ENCODE measurements around the gene TOM1L2.

TOM1L2 gene

DNA sequence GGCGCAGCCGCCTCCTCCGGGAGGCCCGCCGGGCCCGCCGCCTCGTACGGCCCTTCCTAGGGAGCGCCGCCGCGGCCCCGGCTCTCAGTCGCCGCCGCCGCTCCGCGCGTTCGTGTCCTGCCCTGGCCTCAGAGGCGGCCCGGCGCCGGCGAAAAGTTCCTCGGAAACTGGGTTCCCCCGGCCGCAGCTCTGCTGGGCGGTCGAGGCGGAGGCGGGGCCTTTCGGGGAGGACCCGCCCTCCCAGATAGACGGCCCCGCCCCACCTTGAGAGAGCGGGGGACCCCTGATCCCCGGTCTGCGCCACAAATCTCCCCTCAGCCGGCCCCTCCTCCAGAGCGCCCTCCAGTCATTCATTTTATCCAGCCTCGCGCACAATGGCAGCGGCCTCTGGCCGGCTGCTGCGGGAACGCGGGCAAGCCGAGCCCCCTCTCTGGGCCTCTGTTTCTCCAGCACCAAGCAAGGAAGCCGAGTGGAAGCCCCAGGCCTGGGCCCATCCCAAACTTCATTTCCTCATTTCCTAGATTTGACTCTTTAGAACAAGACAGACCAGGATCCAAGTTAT is 135.3 kb downstream of the TOM1L2 start, which contains the start of gene SREBF1:
Gene SREBF1, minus strand, starts transcription at position 169 of the 562 bp plus-strand sequence. CDS start 169 bp downstream, outside the sequence.
- DNase-seq (ENCODE audit: low read depth in 2 of 2) = peak; percentile 54 to 60
- H3K4me3 ChIP-seq (replicated peaks in 1 of 2; ENCODE audit: low read depth in 2 of 2, low read length in 2 of 2) = peak within 1 kb of the TSS; percentile 74 to 80
- TF ChIP-seq, protein P1, sequence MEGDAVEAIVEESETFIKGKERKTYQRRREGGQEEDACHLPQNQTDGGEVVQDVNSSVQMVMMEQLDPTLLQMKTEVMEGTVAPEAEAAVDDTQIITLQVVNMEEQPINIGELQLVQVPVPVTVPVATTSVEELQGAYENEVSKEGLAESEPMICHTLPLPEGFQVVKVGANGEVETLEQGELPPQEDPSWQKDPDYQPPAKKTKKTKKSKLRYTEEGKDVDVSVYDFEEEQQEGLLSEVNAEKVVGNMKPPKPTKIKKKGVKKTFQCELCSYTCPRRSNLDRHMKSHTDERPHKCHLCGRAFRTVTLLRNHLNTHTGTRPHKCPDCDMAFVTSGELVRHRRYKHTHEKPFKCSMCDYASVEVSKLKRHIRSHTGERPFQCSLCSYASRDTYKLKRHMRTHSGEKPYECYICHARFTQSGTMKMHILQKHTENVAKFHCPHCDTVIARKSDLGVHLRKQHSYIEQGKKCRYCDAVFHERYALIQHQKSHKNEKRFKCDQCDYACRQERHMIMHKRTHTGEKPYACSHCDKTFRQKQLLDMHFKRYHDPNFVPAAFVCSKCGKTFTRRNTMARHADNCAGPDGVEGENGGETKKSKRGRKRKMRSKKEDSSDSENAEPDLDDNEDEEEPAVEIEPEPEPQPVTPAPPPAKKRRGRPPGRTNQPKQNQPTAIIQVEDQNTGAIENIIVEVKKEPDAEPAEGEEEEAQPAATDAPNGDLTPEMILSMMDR (IDR thresholded peaks at IDR 0.05; ENCODE audit: low read depth, low read length) = no peak

DNA sequence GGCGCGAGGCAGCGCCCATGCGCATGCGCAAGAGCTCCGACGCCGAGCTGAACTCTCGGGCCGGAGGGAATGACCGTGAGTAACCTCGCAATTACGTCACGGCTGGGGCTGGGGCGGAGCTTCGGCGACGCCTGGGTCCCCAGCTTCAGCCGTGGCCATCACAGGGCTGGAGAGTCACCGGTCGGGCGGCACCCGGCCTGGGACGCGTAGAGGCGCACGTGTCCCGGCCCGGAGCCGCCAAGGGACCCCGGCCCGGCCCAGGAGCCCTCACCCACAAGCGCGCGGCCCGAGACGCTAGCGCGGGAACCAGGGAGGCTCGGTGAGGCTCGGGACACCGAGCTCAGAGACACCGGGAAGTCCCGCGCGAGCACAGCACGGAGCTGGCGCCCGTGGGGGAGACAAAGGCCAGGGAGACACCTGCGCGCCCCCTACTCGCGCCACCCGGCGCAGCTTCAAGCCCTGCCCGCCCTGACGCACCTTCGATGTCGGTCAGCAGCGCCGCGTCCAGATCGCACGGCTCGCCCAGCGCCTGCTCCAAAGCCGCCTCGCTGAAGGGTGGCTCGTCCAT is 135.9 kb downstream of the TOM1L2 start:
- DNase-seq (ENCODE audit: low read depth in 2 of 2) = peak; percentile 94 to 95
- H3K4me3 ChIP-seq (replicated peaks in 1 of 2; ENCODE audit: low read depth in 2 of 2, low read length in 2 of 2) = peak overlapping the region; percentile 74 to 80
- TF ChIP-seq, protein P1 (IDR thresholded peaks at IDR 0.05; ENCODE audit: low read depth, low read length) = no peak

DNA sequence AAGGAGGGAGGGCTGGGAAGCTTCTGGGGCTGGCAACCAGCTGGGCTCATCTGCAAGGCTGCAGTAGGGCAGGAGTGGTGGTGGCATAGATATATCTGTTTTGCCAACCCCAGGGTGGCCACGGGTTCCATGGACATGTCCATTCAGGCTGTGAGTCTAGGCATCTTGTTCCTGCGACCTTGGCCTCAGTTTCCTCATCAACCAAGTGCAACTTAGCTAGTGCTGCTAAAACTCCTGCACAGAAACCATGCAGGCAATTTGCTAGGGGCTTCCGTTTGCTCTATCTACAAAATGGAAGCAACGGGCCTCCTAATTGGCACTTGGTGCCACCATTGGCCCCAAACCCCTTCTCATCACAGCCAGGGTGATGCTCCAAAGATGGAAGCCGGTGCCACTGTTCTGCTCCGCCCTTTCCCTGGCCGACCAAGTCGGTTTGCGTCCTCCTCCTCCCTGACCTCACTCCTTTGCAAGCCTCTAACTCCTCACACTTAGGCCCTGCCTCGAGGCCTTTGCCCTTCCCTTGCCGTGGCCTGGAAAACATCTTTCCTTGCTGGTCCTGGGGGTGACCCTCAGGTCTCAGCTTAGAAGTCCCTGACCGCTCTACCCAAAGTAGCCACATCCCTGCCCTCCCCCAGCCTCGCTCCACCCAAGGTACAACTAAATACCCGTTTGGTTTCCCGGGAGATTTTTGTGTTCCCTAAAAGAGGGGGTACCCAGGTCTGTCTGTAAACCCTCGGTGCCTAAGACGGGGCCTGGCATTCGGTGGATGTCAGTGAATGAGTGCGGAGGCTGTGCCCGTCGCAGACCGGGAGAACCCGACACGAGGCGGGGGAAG is 136.6 kb downstream of the TOM1L2 start:
- peak in 1 of 2 donors; percentile 47 for DNase-seq (ENCODE audit: low read depth in 2 of 2)
- TF ChIP-seq, protein P1 (IDR thresholded peaks at IDR 0.05; ENCODE audit: low read depth, low read length) = no peak
- H3K4me3 ChIP-seq (replicated peaks in 1 of 2; ENCODE audit: low read depth in 2 of 2, low read length in 2 of 2) = peak overlapping the region; percentile 74 to 80

DNA sequence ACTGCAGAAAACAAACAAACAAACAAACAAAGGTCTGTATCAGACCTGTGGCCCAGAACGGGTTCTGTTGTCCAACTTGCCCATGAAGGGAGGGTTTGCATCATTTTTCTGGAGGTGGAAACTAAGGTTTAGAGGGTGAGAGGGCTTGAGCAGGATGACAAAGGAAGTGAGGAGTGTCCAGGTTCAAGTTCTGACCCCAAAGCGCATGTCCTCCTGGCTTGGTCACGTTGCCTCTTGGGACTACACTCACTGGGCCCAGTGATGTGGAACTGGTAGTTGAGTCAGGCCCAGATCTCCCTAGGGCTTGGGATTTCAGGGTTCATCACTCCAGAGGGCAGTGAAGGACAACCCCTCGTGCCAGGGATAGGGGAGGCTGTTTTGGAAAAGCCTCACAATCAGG is 137.2 kb downstream of the TOM1L2 start:
- TF ChIP-seq, protein P1 (IDR thresholded peaks at IDR 0.05; ENCODE audit: low read depth, low read length) = no peak
- no peak for DNase-seq (ENCODE audit: low read depth in 2 of 2)
- H3K4me3 ChIP-seq (replicated peaks in 1 of 2; ENCODE audit: low read depth in 2 of 2, low read length in 2 of 2) = peak overlapping the region; percentile 74 to 80

DNA sequence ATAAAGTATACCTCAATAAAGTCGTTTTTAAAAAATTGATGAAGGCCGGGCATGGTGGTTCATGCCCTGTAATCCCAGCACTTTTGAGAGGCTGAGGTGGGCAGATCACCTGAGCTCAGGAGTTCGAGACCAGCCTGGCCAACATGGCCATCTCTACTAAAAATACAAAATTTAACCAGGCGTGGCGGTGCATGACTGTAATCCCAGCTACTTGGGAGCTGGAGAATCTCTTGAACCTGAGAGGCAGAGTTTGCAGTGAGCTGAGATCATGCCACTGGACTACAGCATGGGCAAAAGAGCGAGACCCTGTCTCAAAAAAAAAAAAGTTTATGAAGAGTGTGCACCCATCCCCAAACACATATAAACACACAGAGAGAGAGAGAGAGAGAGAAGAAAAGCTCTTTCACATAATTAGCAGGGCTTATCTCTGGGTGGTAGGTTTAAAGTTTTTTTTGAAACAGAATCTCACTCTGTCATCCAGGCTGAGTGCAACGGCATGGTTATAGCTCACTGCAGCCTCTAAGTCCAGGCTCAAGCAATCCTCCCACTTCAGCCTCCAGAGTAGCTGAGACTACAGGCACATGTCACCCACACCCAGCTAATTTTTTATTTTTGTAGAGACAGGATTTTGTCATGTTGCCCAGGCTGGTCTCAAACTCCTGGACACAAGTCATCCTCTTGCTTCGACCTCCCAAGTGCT is 138.4 kb downstream of the TOM1L2 start:
- H3K4me3 ChIP-seq (replicated peaks in 1 of 2; ENCODE audit: low read depth in 2 of 2, low read length in 2 of 2) = no peak overlapping the region
- TF ChIP-seq, protein P1 (IDR thresholded peaks at IDR 0.05; ENCODE audit: low read depth, low read length) = no peak

DNA sequence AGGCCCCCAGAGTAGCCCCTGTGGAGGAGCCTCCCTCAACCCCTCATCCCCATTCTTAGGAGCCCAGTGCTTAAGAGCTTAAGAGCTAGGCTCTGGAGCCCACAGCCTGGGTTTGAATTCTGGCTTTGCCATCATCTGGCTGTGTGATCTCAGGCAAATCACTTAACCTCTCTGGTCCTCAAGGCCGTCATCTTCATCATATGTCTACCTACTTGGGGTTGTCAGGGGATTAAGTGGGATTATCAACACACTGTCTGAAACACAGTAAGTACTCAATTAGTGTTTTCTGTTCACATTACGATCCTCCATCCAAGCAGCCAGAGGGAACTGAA is 140.2 kb downstream of the TOM1L2 start:
- H3K4me3 ChIP-seq (replicated peaks in 1 of 2; ENCODE audit: low read depth in 2 of 2, low read length in 2 of 2) = no peak overlapping the region
- no peak for DNase-seq (ENCODE audit: low read depth in 2 of 2)
- TF ChIP-seq, protein P1 (IDR thresholded peaks at IDR 0.05; ENCODE audit: low read depth, low read length) = no peak

More for the DNA sequence above, 138.4 kb downstream of the TOM1L2 start:
- DNase-seq (ENCODE audit: low read depth in 2 of 2) = no peak

Data from cardiac fibroblast (primary cell).